HCT116 (cell line): ENCODE results near the gene RANBP1. TPM values are rescaled to one million over a fixed set of nuclear protein-coding genes. Genes with fewer than 3 reads are reported as not detected.
A peak's percentile ranks its signal among the peaks of the same experiment; 100 is the strongest.

Experiments used
- ATAC-seq: fragments of 200-7000 bp; cut with Tn5 transposase; 2 replicates; pipeline ENCODE4 v1.9.1; 2020; ENCODE audit warnings: mild to moderate bottlenecking, moderate library complexity
- BruUV-seq: library from RNA; stranded (reverse); fragments of 400-500 nt; replicated peaks from 2 replicates; lab custom pipeline; 2021; lab: Mats Ljungman, UMichigan
- CTCF ChIA-PET: fragments of 300-600 bp; sonication (Branson Sonifier 250); formaldehyde crosslinking; loops from one replicate; lab custom pipeline; 2021; ENCODE audit warnings: antibody characterized with exemption; lab: Charles Lee
- POLR2A ChIA-PET: fragments of 300-600, 350-600 bp; sonication (Branson Sonifier 250); formaldehyde crosslinking; loops from one replicate; lab custom pipeline; 2021; ENCODE audit warnings: antibody characterized with exemption; lab: Charles Lee
- RAD21 ChIA-PET, 2 experiments: fragments of 300-600 bp; sonication (Branson Sonifier 250); formaldehyde crosslinking; loops; one replicate each; lab custom pipeline; 2023; ENCODE audit warnings: low total read pairs in 2 of 2; ENCODE audit not compliant: uncharacterized antibody in 2 of 2, unreplicated experiment in 2 of 2, low non-redundant PET in 1 of 2; lab: Charles Lee
- DNase-seq: peaks from one replicate; pipeline ENCODE4 v3.0.0-alpha.2; 2010; ENCODE audit warnings: low read depth, low spot score
- H2AFZ ChIP-seq: fragments of 200-600 bp; shearing (Covaris generic), sonication (generic); 2 replicates; pipeline ENCODE4 v1.6.1; 2017; ENCODE audit warnings: low read depth, mixed run types, mixed read lengths, antibody characterized with exemption, low read length; ENCODE audit not compliant: poor library complexity, severe bottlenecking
- H3K27ac ChIP-seq: 2 replicates; pipeline ENCODE4 v1.5.1; 2012; ENCODE audit warnings: low read depth, low read length
- H3K27me3 ChIP-seq: fragments of 200-600 bp; sonication (generic); 2 replicates; pipeline ENCODE4 v1.6.1; 2016; ENCODE audit warnings: mixed run types, low read length, mixed read lengths; ENCODE audit not compliant: insufficient read depth
- H3K36me3 ChIP-seq, 2 experiments: fragments of 200-500 bp in 1 of 2; fragments of 200-600 bp in 1 of 2; sonication (Bioruptor generic) in 1 of 2; sonication (generic) in 1 of 2; 2 replicates each; pipeline versions ENCODE4 v1.5.1 to v1.6.1; 2014 to 2016; ENCODE audit warnings: low read length in 2 of 2, inconsistent platforms in 1 of 2, mixed read lengths in 1 of 2, mixed run types in 1 of 2; ENCODE audit not compliant: insufficient read depth in 2 of 2, control insufficient read depth in 1 of 2
- H3K4me1 ChIP-seq, 2 experiments: fragments of 200-600 bp in 1 of 2; sonication (generic) in 1 of 2; 2 replicates each; pipeline versions ENCODE4 v1.5.1 to v1.6.1; 2012 to 2017; ENCODE audit warnings: low read length in 2 of 2, inconsistent platforms in 1 of 2, mild to moderate bottlenecking in 1 of 2, mixed read lengths in 1 of 2, mixed run types in 1 of 2, moderate library complexity in 1 of 2; ENCODE audit not compliant: insufficient read depth in 2 of 2, control insufficient read depth in 1 of 2
- H3K4me2 ChIP-seq: fragments of 200-600 bp; sonication (generic); 2 replicates; pipeline ENCODE4 v1.6.1; 2017; ENCODE audit warnings: mixed run types, low read length, mixed read lengths
- H3K4me3 ChIP-seq, 2 experiments: fragments of 200-600 bp in 1 of 2; sonication (generic) in 1 of 2; replicated peaks in 1 of 2; 2 replicates each; pipeline ENCODE4 v1.5.1; 2011 to 2016; ENCODE audit warnings: low read length in 2 of 2, control low read depth in 1 of 2, low read depth in 1 of 2, mild to moderate bottlenecking in 1 of 2, mixed read lengths in 1 of 2, mixed run types in 1 of 2
- H3K79me2 ChIP-seq: fragments of 200-600 bp; sonication (generic); 2 replicates; pipeline ENCODE4 v1.6.1; 2017; ENCODE audit warnings: mild to moderate bottlenecking, mixed run types, low read length, moderate library complexity, mixed read lengths; ENCODE audit not compliant: insufficient read depth
- H3K9ac ChIP-seq: fragments of 200-600 bp; sonication (generic); 2 replicates; pipeline ENCODE4 v1.6.1; 2016; ENCODE audit warnings: low read length, mixed read lengths
- H3K9me2 ChIP-seq: fragments of 200-600 bp; sonication (generic), shearing (Covaris generic); 2 replicates; pipeline ENCODE4 v1.6.1; 2017; ENCODE audit warnings: mixed run types, mild to moderate bottlenecking, moderate library complexity; ENCODE audit not compliant: insufficient read depth
- H3K9me3 ChIP-seq, 2 experiments: fragments of 200-500 bp in 1 of 2; fragments of 200-600 bp in 1 of 2; sonication (Bioruptor generic) in 1 of 2; sonication (generic) in 1 of 2; 2 replicates each; pipeline ENCODE4 v1.6.1; 2014 to 2017; ENCODE audit warnings: low read length in 2 of 2, mixed read lengths in 2 of 2, inconsistent platforms in 1 of 2, low read depth in 1 of 2, mild to moderate bottlenecking in 1 of 2, mixed run types in 1 of 2, moderate library complexity in 1 of 2; ENCODE audit not compliant: control insufficient read depth in 1 of 2, insufficient read depth in 1 of 2
- H4K20me1 ChIP-seq: fragments of 200-600 bp; sonication (generic), shearing (Covaris generic); 2 replicates; pipeline ENCODE4 v1.6.1; 2017; ENCODE audit warnings: mixed run types, mild to moderate bottlenecking, moderate library complexity; ENCODE audit not compliant: insufficient read depth
- CEBPB ChIP-seq: IDR thresholded peaks from 2 replicates; pipeline ENCODE4 v1.6.1; 2012; ENCODE audit warnings: low read depth
- EGR1 ChIP-seq: IDR thresholded peaks from 2 replicates; pipeline ENCODE4 v1.6.1; 2012; ENCODE audit warnings: low read depth
- JUND ChIP-seq: IDR thresholded peaks from 2 replicates; pipeline ENCODE4 v1.6.1; 2012
- POLR2A ChIP-seq: IDR thresholded peaks from 2 replicates; pipeline ENCODE4 v1.7.0; 2011; ENCODE audit warnings: borderline replicate concordance; ENCODE audit not compliant: insufficient read depth, insufficient read length; ENCODE audit errors: extremely low read depth
- POLR2AphosphoS5 ChIP-seq: IDR thresholded peaks from 2 replicates; pipeline ENCODE4 v1.6.1; 2011; ENCODE audit warnings: mild to moderate bottlenecking, low read depth, low read length, moderate library complexity
- RAD21 ChIP-seq: IDR thresholded peaks from 2 replicates; pipeline ENCODE4 v1.6.1; 2012; ENCODE audit warnings: low read depth, mild to moderate bottlenecking
- YY1 ChIP-seq: IDR thresholded peaks from 2 replicates; pipeline ENCODE4 v1.6.1; 2011; ENCODE audit warnings: low read length, low read depth, moderate library complexity, mild to moderate bottlenecking; ENCODE audit not compliant: insufficient replicate concordance; ENCODE audit errors: extremely low read depth
- intact Hi-C: fragments of 100-400 bp; cut with micrococcal nuclease; formaldehyde crosslinking; loops from 2 replicates; pipeline ENCODE4 v1.10.0; 2022
- total RNA-seq: library from RNA; stranded (reverse); gene quantifications from one replicate; pipeline ENCODE4 v1.2.1, GENCODE V29; 2021; ENCODE audit not compliant: unreplicated experiment
- TF ChIP-seq, protein P1 (sequence below), 3 experiments: fragments of 200-600 bp in 1 of 3; sonication (generic) in 1 of 3; IDR thresholded peaks in 2 of 3; conservative IDR thresholded peaks in 1 of 3; 2 replicates each; pipeline ENCODE4 v1.5.1; 2012 to 2017; ENCODE audit warnings: low read depth in 2 of 3, low read length in 2 of 3, antibody characterized with exemption in 1 of 3, borderline replicate concordance in 1 of 3, control low read depth in 1 of 3, mild to moderate bottlenecking in 1 of 3, mixed read lengths in 1 of 3, mixed run types in 1 of 3, moderate library complexity in 1 of 3; ENCODE audit not compliant: insufficient read depth in 1 of 3
- TF ChIP-seq, protein P2 (sequence below): IDR thresholded peaks from 2 replicates; pipeline ENCODE4 v1.6.1; 2012
- TF ChIP-seq, protein P3 (sequence below): IDR thresholded peaks from 2 replicates; pipeline ENCODE4 v1.6.1; 2011; ENCODE audit warnings: mild to moderate bottlenecking, low read length, moderate library complexity; ENCODE audit not compliant: insufficient replicate concordance; ENCODE audit errors: extremely low read depth

Gene RANBP1
- total RNA-seq, 1 experiment from 2014 or later, result 351 TPM

- TF ChIP-seq YY1, result no peak
- TF ChIP-seq, protein P1, sequence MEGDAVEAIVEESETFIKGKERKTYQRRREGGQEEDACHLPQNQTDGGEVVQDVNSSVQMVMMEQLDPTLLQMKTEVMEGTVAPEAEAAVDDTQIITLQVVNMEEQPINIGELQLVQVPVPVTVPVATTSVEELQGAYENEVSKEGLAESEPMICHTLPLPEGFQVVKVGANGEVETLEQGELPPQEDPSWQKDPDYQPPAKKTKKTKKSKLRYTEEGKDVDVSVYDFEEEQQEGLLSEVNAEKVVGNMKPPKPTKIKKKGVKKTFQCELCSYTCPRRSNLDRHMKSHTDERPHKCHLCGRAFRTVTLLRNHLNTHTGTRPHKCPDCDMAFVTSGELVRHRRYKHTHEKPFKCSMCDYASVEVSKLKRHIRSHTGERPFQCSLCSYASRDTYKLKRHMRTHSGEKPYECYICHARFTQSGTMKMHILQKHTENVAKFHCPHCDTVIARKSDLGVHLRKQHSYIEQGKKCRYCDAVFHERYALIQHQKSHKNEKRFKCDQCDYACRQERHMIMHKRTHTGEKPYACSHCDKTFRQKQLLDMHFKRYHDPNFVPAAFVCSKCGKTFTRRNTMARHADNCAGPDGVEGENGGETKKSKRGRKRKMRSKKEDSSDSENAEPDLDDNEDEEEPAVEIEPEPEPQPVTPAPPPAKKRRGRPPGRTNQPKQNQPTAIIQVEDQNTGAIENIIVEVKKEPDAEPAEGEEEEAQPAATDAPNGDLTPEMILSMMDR (IDR thresholded peaks at IDR 0.05 in 2 of 3, conservative IDR thresholded peaks at IDR 0.05 in 1 of 3; ENCODE audit: borderline replicate concordance in 1 of 3, insufficient read depth in 1 of 3, low read depth in 2 of 3, low read length in 2 of 3), result 0 out of 6 replicates have a peak, but pooled peaks of 1 of the 3 experiments have one; percentile 11
- H3K36me3 ChIP-seq, result peaks cover 0 to 3% of the 10 kb centered on the region in 2 experiments; a peak in 2 of 4 replicates
- POLR2A ChIA-PET, result no interaction called here
- H4K20me1 ChIP-seq, result no peaks in the 10 kb centered on the region
- peaks cover 8 to 22% of the 10 kb centered on the region in 2 experiments for H3K4me1 ChIP-seq
- no peaks in the 10 kb centered on the region for H3K27me3 ChIP-seq
- DNase-seq (no peak), ATAC-seq (no peak)
- BruUV-seq, result no TSS peak
- no peaks in the 10 kb centered on the region for H3K9me2 ChIP-seq
- RAD21 ChIA-PET, result no interaction called here
- intact Hi-C loops, result no loop called here
- no peaks in the 10 kb centered on the region for H3K9me3 ChIP-seq
- no peak overlapping the region for H2AFZ ChIP-seq
- CTCF ChIA-PET, result no interaction called here
- H3K4me3 ChIP-seq, result no peak overlapping the region
- peaks cover 14% of the 10 kb centered on the region for H3K79me2 ChIP-seq
- H3K27ac ChIP-seq, result no peak overlapping the region
- H3K4me2 ChIP-seq, result no peak overlapping the region
- no peak overlapping the region for H3K9ac ChIP-seq
These were observed 39.2 kb upstream of the RANBP1 start for GRCh38 chr22:20076627-20077172.

- Histone ChIP-seq H3K79me2 (peaks cover 46% of the 10 kb centered on the region), H3K27ac (peak within 1 kb of the TSS; percentile 93), H3K4me1 (peaks cover 13 to 35% of the 10 kb centered on the region in 2 experiments), H3K9me2 (no peaks in the 10 kb centered on the region), H3K36me3 (peaks cover 0 to 10% of the 10 kb centered on the region in 2 experiments; a peak in 2 of 4 replicates), H4K20me1 (peaks cover 3% of the 10 kb centered on the region; the same call in 1 of the 2 replicates), H2AFZ (peak within 1 kb of the TSS; percentile 42), H3K4me3 (peak within 1 kb of the TSS; percentile 85 to 99), H3K9ac (peak within 1 kb of the TSS; percentile 96), H3K4me2 (peak within 1 kb of the TSS; percentile 97), H3K27me3 (no peaks in the 10 kb centered on the region), H3K9me3 (no peaks in the 10 kb centered on the region)
- ChIA-PET CTCF (no interaction called here), RAD21 (no interaction called here), POLR2A (no interaction called here)
- ATAC-seq (peak; percentile 93), DNase-seq (peak; percentile 86)
- intact Hi-C loops, result loop anchor here (1.0 to 10.0 kb wide), 2 partner anchors 37 to 95 kb away; partner anchors contain the start of gene TRMT2A
- no TSS peak for BruUV-seq
- TF ChIP-seq POLR2AphosphoS5, result peak; percentile 95
- TF ChIP-seq, protein P2, sequence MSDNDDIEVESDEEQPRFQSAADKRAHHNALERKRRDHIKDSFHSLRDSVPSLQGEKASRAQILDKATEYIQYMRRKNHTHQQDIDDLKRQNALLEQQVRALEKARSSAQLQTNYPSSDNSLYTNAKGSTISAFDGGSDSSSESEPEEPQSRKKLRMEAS, result peak; percentile 90
- TF ChIP-seq, protein P3, sequence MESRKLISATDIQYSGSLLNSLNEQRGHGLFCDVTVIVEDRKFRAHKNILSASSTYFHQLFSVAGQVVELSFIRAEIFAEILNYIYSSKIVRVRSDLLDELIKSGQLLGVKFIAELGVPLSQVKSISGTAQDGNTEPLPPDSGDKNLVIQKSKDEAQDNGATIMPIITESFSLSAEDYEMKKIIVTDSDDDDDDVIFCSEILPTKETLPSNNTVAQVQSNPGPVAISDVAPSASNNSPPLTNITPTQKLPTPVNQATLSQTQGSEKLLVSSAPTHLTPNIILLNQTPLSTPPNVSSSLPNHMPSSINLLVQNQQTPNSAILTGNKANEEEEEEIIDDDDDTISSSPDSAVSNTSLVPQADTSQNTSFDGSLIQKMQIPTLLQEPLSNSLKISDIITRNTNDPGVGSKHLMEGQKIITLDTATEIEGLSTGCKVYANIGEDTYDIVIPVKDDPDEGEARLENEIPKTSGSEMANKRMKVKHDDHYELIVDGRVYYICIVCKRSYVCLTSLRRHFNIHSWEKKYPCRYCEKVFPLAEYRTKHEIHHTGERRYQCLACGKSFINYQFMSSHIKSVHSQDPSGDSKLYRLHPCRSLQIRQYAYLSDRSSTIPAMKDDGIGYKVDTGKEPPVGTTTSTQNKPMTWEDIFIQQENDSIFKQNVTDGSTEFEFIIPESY, result no peak
- TF ChIP-seq RAD21, result no peak
- no peak for TF ChIP-seq JUND
- no peak for TF ChIP-seq EGR1
- peak; percentile 94 for TF ChIP-seq POLR2A
- TF ChIP-seq CEBPB, result no peak
These were observed 36.0 kb upstream of the RANBP1 start, which contains the start of gene DGCR8 for GRCh38 chr22:20079745-20080444. DGCR8 (plus strand) TSS chr22:20080241; CDS start chr22:20085964, 5,723 bp downstream.
